Activated CD8-positive, alpha-beta T cell treated with anti-CD3 and anti-CD28 coated beads for 36 hours (primary cell): ENCODE data around the gene KLHL29. TPM values are rescaled to one million over a fixed set of nuclear protein-coding genes. Genes with fewer than 3 reads are reported as not detected.

ENCODE experiments used
- ATAC-seq: fragments of 200-7000 bp; cut with Tn5 transposase; one replicate; pipeline ENCODE4 v1.10.0; 2021; ENCODE audit warnings: mild to moderate bottlenecking, moderate library complexity
- CTCF ChIA-PET: fragments of 350-600 bp; sonication (Branson Sonifier 250); formaldehyde crosslinking; loops from one replicate; lab custom pipeline; 2021; ENCODE audit warnings: antibody characterized with exemption; lab: Charles Lee
- POLR2A ChIA-PET: fragments of 350-600 bp; sonication (Branson Sonifier 250); formaldehyde crosslinking; loops from one replicate; lab custom pipeline; 2021; ENCODE audit warnings: antibody characterized with exemption; lab: Charles Lee
- DNase-seq: peaks from one replicate; pipeline ENCODE4 v3.0.0-alpha.2; 2020
- H3K27ac Mint-ChIP-seq: one replicate; pipeline ENCODE4 v1.8.0; 2021; ENCODE audit warnings: mild to moderate bottlenecking, mixed read lengths
- H3K27me3 Mint-ChIP-seq: one replicate; pipeline ENCODE4 v1.8.0; 2021; ENCODE audit warnings: mixed read lengths
- H3K36me3 Mint-ChIP-seq: one replicate; pipeline ENCODE4 v1.8.0; 2021; ENCODE audit warnings: low read depth, mixed read lengths
- H3K4me1 Mint-ChIP-seq: one replicate; pipeline ENCODE4 v1.8.0; 2021; ENCODE audit warnings: low read depth, mixed read lengths
- H3K4me3 Mint-ChIP-seq: one replicate; pipeline ENCODE4 v1.8.0; 2021; ENCODE audit warnings: mild to moderate bottlenecking, moderate library complexity, mixed read lengths
- H3K9me3 Mint-ChIP-seq: one replicate; pipeline ENCODE4 v1.8.0; 2021; ENCODE audit warnings: mixed read lengths
- CTCF ChIP-seq: fragments of 200-600 bp; IDR thresholded peaks from one replicate; pipeline ENCODE4 v1.8.0; 2022; ENCODE audit warnings: antibody characterized with exemption, mild to moderate bottlenecking
- intact Hi-C: fragments of 100-400 bp; cut with micrococcal nuclease; formaldehyde crosslinking; loops from one replicate; pipeline ENCODE4 v1.10.0; 2022
- total RNA-seq, 2 experiments: library from RNA; stranded (reverse); gene quantifications; one replicate each; pipeline ENCODE4 v1.2.3, GENCODE V29; 2021

Gene KLHL29
- total RNA-seq, 2 experiments from 2014 or later, result 1.0 to 1.2 TPM

DNA sequence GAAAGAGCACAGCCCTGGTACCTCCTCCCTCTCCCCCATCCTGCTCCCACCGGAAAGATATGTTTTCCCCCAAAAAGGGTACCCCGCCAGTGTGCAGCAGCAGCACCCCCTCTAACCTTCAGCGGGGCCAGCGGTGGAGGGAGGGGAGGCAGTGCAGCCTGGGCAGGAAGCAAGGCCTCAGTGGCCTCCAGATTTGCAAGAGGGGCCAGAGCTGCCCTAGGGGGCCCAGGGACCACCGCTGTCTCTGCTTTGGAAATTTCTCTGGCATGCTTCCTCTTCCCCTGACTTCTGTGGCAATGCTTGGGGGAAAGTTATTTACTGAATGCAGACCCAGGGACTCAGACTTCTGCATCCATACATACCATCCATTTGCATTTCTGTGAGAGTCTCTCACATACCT lies 111.5 kb downstream of the KLHL29 start:
- Mint-ChIP-seq H3K9me3 (no peaks in the 10 kb centered on the region), H3K27me3 (peaks cover 20% of the 10 kb centered on the region), H3K36me3 (no peaks in the 10 kb centered on the region), H3K27ac (no peak overlapping the region), H3K4me3 (no peak overlapping the region), H3K4me1 (peaks cover 24% of the 10 kb centered on the region)
- no peak for ATAC-seq
- POLR2A ChIA-PET, result no interaction called here
- CTCF ChIA-PET, result no interaction called here
- intact Hi-C loops, result no loop called here
- DNase-seq, result no peak
- no peak for TF ChIP-seq CTCF

GRCh38 chr2:23497063-23497462 lies 112.1 kb downstream of the KLHL29 start:
- DNase-seq, result peak; percentile 67
- H3K4me3 Mint-ChIP-seq, result no peak overlapping the region
- H3K27me3 Mint-ChIP-seq, result peaks cover 14% of the 10 kb centered on the region
- H3K27ac Mint-ChIP-seq, result no peak overlapping the region
- peak; percentile 85 for ATAC-seq
- TF ChIP-seq CTCF, result no peak
- CTCF ChIA-PET, result no interaction called here
- no peaks in the 10 kb centered on the region for H3K9me3 Mint-ChIP-seq
- POLR2A ChIA-PET, result no interaction called here
- intact Hi-C loops, result no loop called here
- H3K36me3 Mint-ChIP-seq, result no peaks in the 10 kb centered on the region
- H3K4me1 Mint-ChIP-seq, result peaks cover 21% of the 10 kb centered on the region

DNA sequence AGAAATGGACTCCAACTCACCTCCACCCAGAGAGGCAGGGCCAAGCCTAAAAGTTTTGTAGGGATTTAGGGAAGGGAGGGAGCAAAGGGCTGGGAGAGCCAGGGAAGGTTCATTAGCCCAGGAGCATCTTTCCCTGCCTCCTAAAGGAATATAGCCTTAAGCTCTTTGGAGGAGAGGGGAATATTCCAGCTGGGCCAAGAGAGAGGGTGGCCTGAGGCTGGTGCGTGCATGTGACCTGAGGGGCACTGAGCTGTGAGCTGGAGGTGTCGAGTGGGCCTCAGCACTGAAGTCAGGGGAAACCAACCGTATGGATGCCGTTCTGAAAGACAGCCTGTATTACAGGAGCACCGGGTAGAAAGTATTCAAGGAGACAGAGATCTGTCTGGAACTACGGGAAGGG lies 112.6 kb downstream of the KLHL29 start:
- ATAC-seq, result no peak
- intact Hi-C loops, result no loop called here
- Mint-ChIP-seq H3K27me3 (peaks cover 11% of the 10 kb centered on the region), H3K9me3 (no peaks in the 10 kb centered on the region), H3K27ac (no peak overlapping the region), H3K36me3 (no peaks in the 10 kb centered on the region), H3K4me1 (peaks cover 21% of the 10 kb centered on the region), H3K4me3 (no peak overlapping the region)
- DNase-seq, result no peak
- POLR2A ChIA-PET, result no interaction called here
- CTCF ChIA-PET, result no interaction called here
- TF ChIP-seq CTCF, result no peak

DNA sequence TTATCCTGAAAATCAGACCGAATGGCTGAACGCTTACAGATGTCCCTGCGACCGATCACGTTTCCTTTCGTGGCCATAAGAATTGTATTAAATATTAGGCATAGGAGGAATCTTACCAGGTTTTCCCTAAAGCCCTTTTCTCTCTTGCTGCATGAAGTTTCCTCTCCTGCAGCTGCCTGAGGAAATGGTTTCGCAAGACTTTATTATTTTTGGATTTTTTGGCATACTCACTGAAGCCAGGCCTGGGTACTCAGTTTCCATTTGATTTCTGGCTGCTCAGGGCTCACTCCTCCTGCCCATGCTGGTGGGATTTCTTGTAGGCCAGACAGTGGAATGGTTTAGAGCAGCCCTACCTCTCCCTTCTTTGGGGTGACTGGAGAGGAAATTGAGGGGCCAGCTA lies 114.0 kb downstream of the KLHL29 start:
- peaks cover 21% of the 10 kb centered on the region for H3K4me1 Mint-ChIP-seq
- POLR2A ChIA-PET, result no interaction called here
- DNase-seq (no peak), ATAC-seq (no peak)
- intact Hi-C loops, result no loop called here
- no peak for TF ChIP-seq CTCF
- H3K36me3 Mint-ChIP-seq, result no peaks in the 10 kb centered on the region
- CTCF ChIA-PET, result interaction anchor here (1.5 kb wide), 1 partner anchor 68 kb away, joined by 3 read pairs; no protein-coding TSS in a partner anchor
- no peak overlapping the region for H3K27ac Mint-ChIP-seq
- H3K27me3 Mint-ChIP-seq, result peaks cover 7% of the 10 kb centered on the region
- no peak overlapping the region for H3K4me3 Mint-ChIP-seq
- H3K9me3 Mint-ChIP-seq, result no peaks in the 10 kb centered on the region

DNA sequence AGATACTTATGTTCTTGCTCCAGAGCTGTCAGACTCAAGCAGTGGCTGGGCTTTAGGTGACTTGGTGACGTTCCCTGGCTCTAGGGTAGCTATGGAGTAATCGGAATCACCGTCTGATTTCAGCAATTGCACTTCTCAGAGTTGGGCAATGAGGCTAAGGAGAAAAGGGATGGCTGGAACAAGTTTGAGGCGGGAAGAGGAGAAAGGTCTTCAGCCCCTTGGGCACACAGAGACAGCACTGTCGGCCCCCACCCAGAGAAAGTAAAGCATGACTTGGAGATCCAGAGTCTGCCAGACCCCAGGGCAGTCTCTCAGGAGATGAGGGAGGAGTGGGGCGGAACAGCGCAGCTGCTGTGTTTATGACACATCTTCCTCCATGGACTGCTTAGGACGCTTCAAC lies 114.5 kb downstream of the KLHL29 start:
- no peak for TF ChIP-seq CTCF
- H3K36me3 Mint-ChIP-seq, result no peaks in the 10 kb centered on the region
- POLR2A ChIA-PET, result no interaction called here

More for the DNA sequence above, 114.5 kb downstream of the KLHL29 start:
- Mint-ChIP-seq H3K4me3 (no peak overlapping the region), H3K27ac (no peak overlapping the region), H3K27me3 (peaks cover 7% of the 10 kb centered on the region), H3K4me1 (peaks cover 21% of the 10 kb centered on the region), H3K9me3 (no peaks in the 10 kb centered on the region)
- DNase-seq, result no peak
- intact Hi-C loops, result no loop called here
- ATAC-seq, result no peak
- CTCF ChIA-PET, result interaction anchor here (1.5 kb wide), 1 partner anchor 67 kb away, joined by 3 read pairs; no protein-coding TSS in a partner anchor
